Measurements from ENCODE around the gene REL. TPM values are rescaled to one million over a fixed set of nuclear protein-coding genes. Genes with fewer than 3 reads are reported as not detected.

The REL gene
- total RNA-seq, 1 experiment from 2014 or later = 57.0 TPM

- no peak overlapping the region for H3K4me3 ChIP-seq (ENCODE audit: low read length)
- H3K9me3 ChIP-seq (ENCODE audit: low read length) = peaks cover 6% of the 10 kb centered on the region
- no peaks in the 10 kb centered on the region for H3K79me2 ChIP-seq (ENCODE audit: low read length)
- H2AFZ ChIP-seq (ENCODE audit: low read length) = peak overlapping the region; percentile 32; the same call in 1 of the 2 replicates
- H3K9me2 ChIP-seq (replicated peaks; ENCODE audit: insufficient read depth, low read length) = no peaks in the 10 kb centered on the region
- no peak overlapping the region for H3K9ac ChIP-seq (ENCODE audit: low read length)
- no peaks in the 10 kb centered on the region for H3K27me3 ChIP-seq (ENCODE audit: low read length)
- peaks cover 8% of the 10 kb centered on the region; the same call in 1 of the 2 replicates for H3K4me1 ChIP-seq (ENCODE audit: low read length)
- H3K4me2 ChIP-seq (ENCODE audit: low read depth, low read length, poor library complexity, severe bottlenecking) = no peak overlapping the region
- peaks cover 3% of the 10 kb centered on the region; the same call in 1 of the 2 replicates for H3K36me3 ChIP-seq (ENCODE audit: insufficient read depth, low read length)
- no peaks in the 10 kb centered on the region for H4K20me1 ChIP-seq (ENCODE audit: insufficient read depth, low read depth, low read length)
- no peak for DNase-seq
- no peak overlapping the region for H3K27ac ChIP-seq (ENCODE audit: low read length)
These were observed 8.9 kb upstream of the REL start for GRCh38 chr2:60872510-60872928.

- no peak overlapping the region for H3K4me3 ChIP-seq (ENCODE audit: low read length)
- no peak overlapping the region for H2AFZ ChIP-seq (ENCODE audit: low read length)
- H3K27ac ChIP-seq (ENCODE audit: low read length) = no peak overlapping the region
- H3K9me2 ChIP-seq (replicated peaks; ENCODE audit: insufficient read depth, low read length) = no peaks in the 10 kb centered on the region
- H3K9me3 ChIP-seq (ENCODE audit: low read length) = peaks cover under 1% of the 10 kb centered on the region; the same call in 1 of the 2 replicates
- no peaks in the 10 kb centered on the region for H3K79me2 ChIP-seq (ENCODE audit: low read length)
- H3K36me3 ChIP-seq (ENCODE audit: insufficient read depth, low read length) = no peaks in the 10 kb centered on the region
- H4K20me1 ChIP-seq (ENCODE audit: insufficient read depth, low read depth, low read length) = no peaks in the 10 kb centered on the region
- H3K9ac ChIP-seq (ENCODE audit: low read length) = no peak overlapping the region
- peaks cover 8% of the 10 kb centered on the region; the same call in 1 of the 2 replicates for H3K4me1 ChIP-seq (ENCODE audit: low read length)
- no peak for DNase-seq
- H3K27me3 ChIP-seq (ENCODE audit: low read length) = no peaks in the 10 kb centered on the region
- no peak overlapping the region for H3K4me2 ChIP-seq (ENCODE audit: low read depth, low read length, poor library complexity, severe bottlenecking)
These were observed 8.0 kb upstream of the REL start for GRCh38 chr2:60873381-60873780.

GRCh38 chr2:60875520-60875919 lies 5.9 kb upstream of the REL start:
- no peak overlapping the region for H3K9ac ChIP-seq (ENCODE audit: low read length)
- peaks cover 16% of the 10 kb centered on the region for H3K4me1 ChIP-seq (ENCODE audit: low read length)
- no peaks in the 10 kb centered on the region for H3K9me3 ChIP-seq (ENCODE audit: low read length)
- H3K4me3 ChIP-seq (ENCODE audit: low read length) = no peak overlapping the region
- no peaks in the 10 kb centered on the region for H3K36me3 ChIP-seq (ENCODE audit: insufficient read depth, low read length)
- no peak overlapping the region for H3K27ac ChIP-seq (ENCODE audit: low read length)
- no peak overlapping the region for H2AFZ ChIP-seq (ENCODE audit: low read length)
- H3K9me2 ChIP-seq (replicated peaks; ENCODE audit: insufficient read depth, low read length) = no peaks in the 10 kb centered on the region
- H4K20me1 ChIP-seq (ENCODE audit: insufficient read depth, low read depth, low read length) = no peaks in the 10 kb centered on the region
- no peaks in the 10 kb centered on the region for H3K27me3 ChIP-seq (ENCODE audit: low read length)
- no peaks in the 10 kb centered on the region for H3K79me2 ChIP-seq (ENCODE audit: low read length)
- no peak for DNase-seq
- no peak overlapping the region for H3K4me2 ChIP-seq (ENCODE audit: low read depth, low read length, poor library complexity, severe bottlenecking)

- Histone ChIP-seq H3K27ac (ENCODE audit: low read length) (peak overlapping the region; percentile 80), H3K4me3 (ENCODE audit: low read length) (peak overlapping the region; percentile 95), H4K20me1 (ENCODE audit: insufficient read depth, low read depth, low read length) (no peaks in the 10 kb centered on the region), H3K36me3 (ENCODE audit: insufficient read depth, low read length) (no peaks in the 10 kb centered on the region), H3K9me2 (replicated peaks; ENCODE audit: insufficient read depth, low read length) (no peaks in the 10 kb centered on the region), H3K4me1 (ENCODE audit: low read length) (peaks cover 30% of the 10 kb centered on the region), H3K9ac (ENCODE audit: low read length) (peak overlapping the region; percentile 96), H3K9me3 (ENCODE audit: low read length) (no peaks in the 10 kb centered on the region), H3K79me2 (ENCODE audit: low read length) (peaks cover 42% of the 10 kb centered on the region), H3K4me2 (ENCODE audit: low read depth, low read length, poor library complexity, severe bottlenecking) (peak overlapping the region; percentile 76), H2AFZ (ENCODE audit: low read length) (peak overlapping the region; percentile 72; the same call in 1 of the 2 replicates), H3K27me3 (ENCODE audit: low read length) (no peaks in the 10 kb centered on the region)
- no peak for DNase-seq
These were observed 729 bp upstream of the REL start for GRCh38 chr2:60880643-60881046.

- H3K9me3 ChIP-seq (ENCODE audit: low read length) = no peaks in the 10 kb centered on the region
- peak overlapping the region; percentile 96 for H3K9ac ChIP-seq (ENCODE audit: low read length)
- DNase-seq = peak; percentile 93
- H3K79me2 ChIP-seq (ENCODE audit: low read length) = peaks cover 68% of the 10 kb centered on the region
- no peaks in the 10 kb centered on the region for H3K9me2 ChIP-seq (replicated peaks; ENCODE audit: insufficient read depth, low read length)
- no peaks in the 10 kb centered on the region for H3K27me3 ChIP-seq (ENCODE audit: low read length)
- peak overlapping the region; percentile 88 for H3K27ac ChIP-seq (ENCODE audit: low read length)
- H3K4me1 ChIP-seq (ENCODE audit: low read length) = peaks cover 44% of the 10 kb centered on the region
- H4K20me1 ChIP-seq (ENCODE audit: insufficient read depth, low read depth, low read length) = no peaks in the 10 kb centered on the region
- no peak overlapping the region for H2AFZ ChIP-seq (ENCODE audit: low read length)
- peak overlapping the region; percentile 82 for H3K4me2 ChIP-seq (ENCODE audit: low read depth, low read length, poor library complexity, severe bottlenecking)
- peak overlapping the region; percentile 95 for H3K4me3 ChIP-seq (ENCODE audit: low read length)
- peaks cover 11% of the 10 kb centered on the region for H3K36me3 ChIP-seq (ENCODE audit: insufficient read depth, low read length)
These were observed 1.8 kb downstream of the REL start for GRCh38 chr2:60882971-60883753.

GRCh38 chr2:60883896-60884295 lies 2.5 kb downstream of the REL start:
- Histone ChIP-seq H3K36me3 (ENCODE audit: insufficient read depth, low read length) (peaks cover 19% of the 10 kb centered on the region), H3K9me2 (replicated peaks; ENCODE audit: insufficient read depth, low read length) (no peaks in the 10 kb centered on the region), H3K9me3 (ENCODE audit: low read length) (no peaks in the 10 kb centered on the region), H3K4me2 (ENCODE audit: low read depth, low read length, poor library complexity, severe bottlenecking) (peak overlapping the region; percentile 82), H3K4me3 (ENCODE audit: low read length) (peak overlapping the region; percentile 95), H3K79me2 (ENCODE audit: low read length) (peaks cover 75% of the 10 kb centered on the region), H3K27me3 (ENCODE audit: low read length) (no peaks in the 10 kb centered on the region), H3K27ac (ENCODE audit: low read length) (peak overlapping the region; percentile 88), H3K4me1 (ENCODE audit: low read length) (peaks cover 44% of the 10 kb centered on the region), H3K9ac (ENCODE audit: low read length) (peak overlapping the region; percentile 96), H4K20me1 (ENCODE audit: insufficient read depth, low read depth, low read length) (no peaks in the 10 kb centered on the region), H2AFZ (ENCODE audit: low read length) (no peak overlapping the region)
- DNase-seq = peak; percentile 62

- Histone ChIP-seq H3K9ac (ENCODE audit: low read length) (peak overlapping the region; percentile 96), H3K27ac (ENCODE audit: low read length) (peak overlapping the region; percentile 88), H2AFZ (ENCODE audit: low read length) (no peak overlapping the region), H3K4me3 (ENCODE audit: low read length) (peak overlapping the region; percentile 95), H3K79me2 (ENCODE audit: low read length) (peaks cover 83% of the 10 kb centered on the region), H3K9me2 (replicated peaks; ENCODE audit: insufficient read depth, low read length) (no peaks in the 10 kb centered on the region), H4K20me1 (ENCODE audit: insufficient read depth, low read depth, low read length) (no peaks in the 10 kb centered on the region), H3K4me2 (ENCODE audit: low read depth, low read length, poor library complexity, severe bottlenecking) (peak overlapping the region; percentile 82), H3K9me3 (ENCODE audit: low read length) (no peaks in the 10 kb centered on the region), H3K4me1 (ENCODE audit: low read length) (peaks cover 43% of the 10 kb centered on the region), H3K27me3 (ENCODE audit: low read length) (no peaks in the 10 kb centered on the region), H3K36me3 (ENCODE audit: insufficient read depth, low read length) (peaks cover 23% of the 10 kb centered on the region)
- peak; percentile 65 for DNase-seq
These were observed 3.4 kb downstream of the REL start for GRCh38 chr2:60884800-60885199.

- no peak overlapping the region for H2AFZ ChIP-seq (ENCODE audit: low read length)
- DNase-seq = peak; percentile 49
- peak overlapping the region; percentile 88 for H3K27ac ChIP-seq (ENCODE audit: low read length)
- peaks cover 40% of the 10 kb centered on the region for H3K4me1 ChIP-seq (ENCODE audit: low read length)
- no peaks in the 10 kb centered on the region for H3K27me3 ChIP-seq (ENCODE audit: low read length)
- peaks cover 26% of the 10 kb centered on the region for H3K36me3 ChIP-seq (ENCODE audit: insufficient read depth, low read length)
- H3K9me3 ChIP-seq (ENCODE audit: low read length) = no peaks in the 10 kb centered on the region
- peak overlapping the region; percentile 96 for H3K9ac ChIP-seq (ENCODE audit: low read length)
- H3K9me2 ChIP-seq (replicated peaks; ENCODE audit: insufficient read depth, low read length) = no peaks in the 10 kb centered on the region
- peak overlapping the region; percentile 95 for H3K4me3 ChIP-seq (ENCODE audit: low read length)
- H4K20me1 ChIP-seq (ENCODE audit: insufficient read depth, low read depth, low read length) = no peaks in the 10 kb centered on the region
- peak overlapping the region; percentile 82 for H3K4me2 ChIP-seq (ENCODE audit: low read depth, low read length, poor library complexity, severe bottlenecking)
- peaks cover 92% of the 10 kb centered on the region for H3K79me2 ChIP-seq (ENCODE audit: low read length)
These were observed 4.3 kb downstream of the REL start for GRCh38 chr2:60885683-60886082.
